H54 (cell line): ENCODE results near the gene SPINT1.

ENCODE experiments used
- DNase-seq: peaks from one replicate; pipeline ENCODE4 v3.0.0; 2011; ENCODE audit warnings: low spot score, mixed read lengths; ENCODE audit not compliant: insufficient read length
- FAIRE-seq: peaks from 3 replicates; lab custom pipeline; 2011; peaks lifted over from hg19 to GRCh38; lab: Jason Lieb, UNC
- POLR2A ChIP-seq: IDR thresholded peaks from 2 replicates; pipeline ENCODE4 v1.6.1; 2011; ENCODE audit warnings: low read depth, mild to moderate bottlenecking, low read length

The SPINT1 gene

GRCh38 chr15:40841741-40842140, 2.1 kb upstream of the SPINT1 start:
- no peak for FAIRE-seq
- no peak for DNase-seq
- no peak for TF ChIP-seq POLR2A

DNA sequence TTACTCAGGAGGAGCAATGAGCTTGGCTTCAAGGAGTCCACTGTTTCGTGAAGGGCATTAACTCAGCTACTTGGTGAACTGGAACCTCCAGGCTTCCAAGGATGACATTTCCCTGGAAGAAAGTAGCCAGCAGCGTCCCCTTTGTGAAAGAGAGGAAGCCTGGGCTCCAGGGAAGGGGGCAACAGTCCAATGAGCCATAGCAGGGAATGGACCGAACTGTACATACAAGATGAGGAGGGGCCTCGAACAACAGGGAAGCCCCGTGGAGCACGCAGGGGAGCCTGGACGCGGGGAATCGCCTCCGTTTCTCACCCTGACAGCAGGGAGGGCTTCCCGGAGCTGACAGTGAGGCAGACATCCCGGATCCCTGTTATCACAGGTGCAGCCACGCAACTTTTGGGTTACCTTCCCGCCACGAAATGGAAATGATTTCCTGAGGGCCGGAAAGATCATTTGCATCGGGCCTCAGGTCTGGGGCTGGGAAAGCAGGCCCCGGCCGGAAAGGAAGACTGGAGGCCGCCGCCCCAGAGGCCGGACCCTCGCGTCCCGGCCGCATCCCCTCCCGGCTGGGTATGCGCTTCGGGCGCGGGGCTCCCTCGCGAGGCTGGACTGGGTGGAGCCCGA, 475 bp upstream of the SPINT1 start:
- no peak for TF ChIP-seq POLR2A
- DNase-seq (no peak), FAIRE-seq (no peak)

DNA sequence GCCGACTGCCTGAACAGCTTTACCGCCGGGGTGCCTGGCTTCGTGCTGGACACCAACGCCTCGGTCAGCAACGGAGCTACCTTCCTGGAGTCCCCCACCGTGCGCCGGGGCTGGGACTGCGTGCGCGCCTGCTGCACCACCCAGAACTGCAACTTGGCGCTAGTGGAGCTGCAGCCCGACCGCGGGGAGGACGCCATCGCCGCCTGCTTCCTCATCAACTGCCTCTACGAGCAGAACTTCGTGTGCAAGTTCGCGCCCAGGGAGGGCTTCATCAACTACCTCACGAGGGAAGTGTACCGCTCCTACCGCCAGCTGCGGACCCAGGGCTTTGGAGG, 815 bp downstream of the SPINT1 start:
- FAIRE-seq: no peak
- no peak for DNase-seq
- no peak for TF ChIP-seq POLR2A

DNA sequence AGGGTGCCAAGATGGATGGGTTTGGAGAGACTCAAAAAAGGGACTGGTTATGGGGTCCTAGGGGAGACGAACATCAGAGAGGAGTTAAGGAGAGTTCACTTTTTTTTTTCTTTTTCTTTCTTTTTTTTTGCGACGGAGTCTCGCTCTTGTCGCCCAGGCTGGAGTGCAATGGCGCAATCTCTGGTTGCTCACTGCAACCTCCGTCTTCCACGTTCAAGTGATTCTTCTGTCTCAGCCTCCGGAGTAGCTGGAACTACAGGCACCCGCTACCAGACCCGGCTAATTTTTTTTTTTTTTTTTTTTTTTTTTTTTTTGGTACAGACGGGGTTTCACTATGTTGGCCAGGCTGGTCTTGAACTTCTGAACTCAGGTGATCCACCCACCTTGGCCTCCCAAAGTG, 1.2 kb downstream of the SPINT1 start:
- no peak for DNase-seq
- FAIRE-seq: no peak
- no peak for TF ChIP-seq POLR2A

- no peak for TF ChIP-seq POLR2A
- DNase-seq (no peak), FAIRE-seq (no peak)
Observed at GRCh38 chr15:40845511-40846284, 1.9 kb downstream of the SPINT1 start.

DNA sequence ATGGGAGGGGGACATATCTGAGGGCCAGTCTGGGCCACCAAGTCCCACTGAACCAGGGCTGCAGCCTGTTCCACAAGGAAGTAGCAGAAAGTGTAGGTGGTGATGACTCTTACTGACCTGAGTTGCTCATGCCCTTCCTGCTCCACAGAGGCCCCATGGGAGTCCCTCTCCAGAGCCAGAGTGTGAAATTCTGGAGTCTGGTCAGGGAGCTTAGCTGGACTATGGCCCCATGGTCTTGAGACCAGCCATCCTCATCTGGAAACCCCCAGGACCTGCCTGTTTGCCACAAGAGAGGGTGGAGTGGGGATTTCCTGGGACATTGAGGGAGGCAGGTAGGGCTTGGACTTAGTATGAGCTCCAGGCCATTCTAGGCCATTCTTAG, 3.0 kb downstream of the SPINT1 start:
- no peak for FAIRE-seq

GRCh38 chr15:40847223-40847961, 3.5 kb downstream of the SPINT1 start:
- peak; percentile 75 for FAIRE-seq

More for the DNA sequence above, 3.0 kb downstream of the SPINT1 start:
- TF ChIP-seq POLR2A: no peak
- no peak for DNase-seq

DNA sequence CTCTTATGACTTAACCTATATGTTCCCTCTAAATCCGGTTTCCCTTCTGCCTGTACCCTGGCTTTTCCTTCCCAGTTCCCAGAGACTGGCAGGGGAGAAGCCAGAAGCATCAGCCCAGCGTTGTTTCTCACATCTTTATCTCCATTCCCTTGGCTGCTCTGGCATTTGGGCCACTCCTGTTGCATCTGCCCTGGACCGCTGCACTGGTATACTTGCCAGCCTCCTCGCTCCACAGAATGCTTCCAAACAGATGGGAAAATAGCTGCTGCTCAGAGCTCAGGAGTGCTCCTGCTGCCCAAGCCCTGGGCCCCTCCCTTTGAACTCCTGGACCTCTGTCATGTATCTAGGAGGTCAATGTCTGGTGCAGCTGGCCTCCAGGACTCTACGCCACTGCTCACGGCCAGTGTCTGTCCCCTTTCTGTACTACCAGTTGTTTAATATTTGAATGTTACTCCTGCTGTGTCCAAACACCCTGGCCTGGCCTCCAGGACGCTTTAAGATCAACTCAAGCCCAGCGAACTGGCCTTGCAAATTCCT, 6.8 kb downstream of the SPINT1 start:
- no peak for FAIRE-seq
- no peak for TF ChIP-seq POLR2A
- no peak for DNase-seq

More at GRCh38 chr15:40847223-40847961, 3.5 kb downstream of the SPINT1 start:
- TF ChIP-seq POLR2A: no peak
- peak; percentile 87 for DNase-seq

GRCh38 chr15:40852529-40852928, 8.7 kb downstream of the SPINT1 start:
- DNase-seq (no peak), FAIRE-seq (no peak)
- no peak for TF ChIP-seq POLR2A

GRCh38 chr15:40853241-40853890, 9.5 kb downstream of the SPINT1 start:
- no peak for TF ChIP-seq POLR2A
- FAIRE-seq (no peak), DNase-seq (no peak)

GRCh38 chr15:40854161-40854560, 10.3 kb downstream of the SPINT1 start:
- DNase-seq: no peak
- TF ChIP-seq POLR2A: no peak
- FAIRE-seq: no peak

DNA sequence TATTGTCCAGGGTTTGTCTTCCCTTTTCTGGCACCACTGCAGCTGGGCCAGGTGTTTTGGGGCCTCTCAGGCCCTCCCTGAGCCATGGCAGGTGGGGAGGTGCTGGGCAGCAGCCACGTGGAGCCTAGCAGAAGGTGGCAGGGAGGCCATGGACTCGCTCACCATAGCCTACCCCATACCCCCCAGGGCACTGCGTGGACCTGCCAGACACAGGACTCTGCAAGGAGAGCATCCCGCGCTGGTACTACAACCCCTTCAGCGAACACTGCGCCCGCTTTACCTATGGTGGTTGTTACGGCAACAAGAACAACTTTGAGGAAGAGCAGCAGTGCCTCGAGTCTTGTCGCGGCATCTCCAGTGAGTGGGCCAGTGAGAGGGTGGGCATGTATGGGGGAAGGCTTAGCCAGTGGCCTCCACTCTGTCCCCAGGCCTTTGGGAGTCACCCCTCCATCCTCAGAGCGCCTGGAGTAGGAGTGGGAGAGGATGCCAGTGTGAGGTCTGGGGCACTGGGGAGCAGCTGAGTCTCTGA, 11.9 kb downstream of the SPINT1 start:
- TF ChIP-seq POLR2A: no peak
- FAIRE-seq: no peak
- no peak for DNase-seq

GRCh38 chr15:40856746-40857145, 12.9 kb downstream of the SPINT1 start:
- FAIRE-seq: no peak

More at GRCh38 chr15:40856746-40857145, 12.9 kb downstream of the SPINT1 start:
- no peak for DNase-seq
- no peak for TF ChIP-seq POLR2A
